Ovary (tissue), 9 donors: ENCODE measurements around the gene C3AR1. TPM values are rescaled to one million over a fixed set of nuclear protein-coding genes. Genes with fewer than 3 reads are reported as not detected.

Experiments used
- DNase-seq, 5 donors: peaks; one replicate each; pipeline ENCODE4 v3.0.0-alpha.2; 2019 to 2020
- H3K27ac ChIP-seq, 2 donors: fragments of 200-600 bp; one replicate each; pipeline versions ENCODE4 v1.5.1 to v1.8.0; 2019 to 2022
- H3K27me3 ChIP-seq: fragments of 200-600 bp; one replicate; pipeline ENCODE4 v1.8.0; 2022
- H3K36me3 ChIP-seq: fragments of 200-600 bp; sonication (generic); one replicate; pipeline ENCODE4 v1.5.1; 2019
- H3K4me1 ChIP-seq: one replicate; pipeline ENCODE4 v1.8.1; 2013; ENCODE audit warnings: mild to moderate bottlenecking, moderate library complexity; ENCODE audit not compliant: insufficient read depth
- H3K4me3 ChIP-seq: fragments of 200-600 bp; sonication (generic); one replicate; pipeline ENCODE4 v1.5.1; 2017
- H3K9me3 ChIP-seq, 2 donors: fragments of 200-600 bp in 1 of 2; sonication (generic) in 1 of 2; one replicate each; pipeline versions ENCODE4 v1.5.1 to v1.8.1; 2013 to 2019; ENCODE audit warnings: mild to moderate bottlenecking in 1 of 2, moderate library complexity in 1 of 2
- EP300 ChIP-seq: sonication (generic); formaldehyde crosslinking; IDR thresholded peaks from one replicate; pipeline ENCODE4 v1.6.1; 2017; ENCODE audit warnings: antibody characterized with exemption
- POLR2A ChIP-seq: fragments of 450-650 bp; IDR thresholded peaks from one replicate; pipeline ENCODE4 v1.6.1; 2017; ENCODE audit warnings: antibody characterized with exemption, mild to moderate bottlenecking, moderate library complexity
- WGBS, 3 donors: extraction: QIAGEN DNeasy Blood & Tissue Kit in 1 of 3; methylation state at CpG; one replicate each; pipeline versions ENCODE4 v1.1.5 to v1.1.7; 2013 to 2017; 5-methylcytosine and 5-hydroxymethylcytosine counted together
- intact Hi-C, 4 donors: fragments of 100-400 bp; cut with DNase I; formaldehyde crosslinking; loops; one replicate each; pipeline versions ENCODE4 v1.11.0 to v1.15.1; 2022 to 2023
- polyA plus RNA-seq, 2 donors: library from polyadenylated mRNA; stranded (reverse); fragments of 200-250 nt in 1 of 2; fragments of 350-450 nt in 1 of 2; fragmentation: Illumina TruSeq in 1 of 2; extraction: RNeasy Lipid Tissue Mini Kit (QIAGEN cat#74804) in 1 of 2; gene quantifications; one replicate each; pipeline ENCODE4 v1.2.3, GENCODE V29; 2013 to 2014
- total RNA-seq, 7 donors: library from RNA; depleted of rRNA in 2 of 7; stranded (reverse); fragments of >200 nt in 2 of 7; fragmentation: NEBNext Ultra II Directional in 3 of 7; extraction: Animal tissue kit (Norgen Biotek cat#: 25700) in 3 of 7; gene quantifications; one replicate each; pipeline versions ENCODE4 v1.1.0 to v1.2.4, GENCODE V29; 2016 to 2023
- TF ChIP-seq, protein P1 (sequence below), 3 donors: fragments of 450-650 bp in 2 of 3; fragments of 200-600 bp in 1 of 3; IDR thresholded peaks; one replicate each; pipeline versions ENCODE4 v1.5.1 to v1.8.0; 2016 to 2022; ENCODE audit warnings: antibody characterized with exemption in 3 of 3, mild to moderate bottlenecking in 1 of 3
- donor health status: DM: no; HTN: no; CAD: no; lungs with moderate emphysema.
- donor health status: DM: no; HTN: no; CAD: no.
- donor health status: Bipolar disorder and iron deficiency.
- donor health status: DM: yes; HTN: yes; CAD: no.
- donor health status: DM: no; HTN: no; CAD: no.
- donor health status: DM: yes; HTN: yes; CAD: no.

The C3AR1 gene
- total and polyA plus RNA-seq, 9 donors = 2.5 to 22.6 (median 5.6) TPM

DNA sequence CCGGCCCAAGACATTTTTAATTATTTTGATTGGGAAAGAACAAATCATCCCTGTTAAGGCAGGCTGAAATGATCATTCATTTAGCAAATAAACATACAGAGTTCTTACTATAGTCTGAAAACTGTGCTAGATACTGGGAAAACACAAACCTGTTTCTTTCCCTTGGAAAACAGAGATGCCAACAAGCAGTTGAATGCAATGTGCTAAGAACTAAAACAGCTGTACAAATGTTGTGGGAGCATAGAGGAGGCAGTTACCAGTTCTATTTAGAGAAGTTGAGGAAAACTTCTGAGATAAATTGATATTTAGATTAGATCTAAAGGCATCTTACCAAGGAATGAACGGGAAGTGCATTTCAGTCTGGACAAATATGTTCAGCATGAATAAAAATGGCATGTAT, 12.8 kb upstream of the C3AR1 start:
- no peaks in the 10 kb centered on the region for H3K27me3 ChIP-seq
- H3K4me1 ChIP-seq = peaks cover 4% of the 10 kb centered on the region
- H3K36me3 ChIP-seq = no peaks in the 10 kb centered on the region
- 67 to 75% (median 73%) methylated on average over 2 of the region's 2 CpGs for WGBS, 3 donors
- no peak overlapping the region for H3K4me3 ChIP-seq
- no peak for DNase-seq
- H3K9me3 ChIP-seq = no peaks in the 10 kb centered on the region
- TF ChIP-seq EP300 (no peak), POLR2A (no peak)
- TF ChIP-seq, protein P1, sequence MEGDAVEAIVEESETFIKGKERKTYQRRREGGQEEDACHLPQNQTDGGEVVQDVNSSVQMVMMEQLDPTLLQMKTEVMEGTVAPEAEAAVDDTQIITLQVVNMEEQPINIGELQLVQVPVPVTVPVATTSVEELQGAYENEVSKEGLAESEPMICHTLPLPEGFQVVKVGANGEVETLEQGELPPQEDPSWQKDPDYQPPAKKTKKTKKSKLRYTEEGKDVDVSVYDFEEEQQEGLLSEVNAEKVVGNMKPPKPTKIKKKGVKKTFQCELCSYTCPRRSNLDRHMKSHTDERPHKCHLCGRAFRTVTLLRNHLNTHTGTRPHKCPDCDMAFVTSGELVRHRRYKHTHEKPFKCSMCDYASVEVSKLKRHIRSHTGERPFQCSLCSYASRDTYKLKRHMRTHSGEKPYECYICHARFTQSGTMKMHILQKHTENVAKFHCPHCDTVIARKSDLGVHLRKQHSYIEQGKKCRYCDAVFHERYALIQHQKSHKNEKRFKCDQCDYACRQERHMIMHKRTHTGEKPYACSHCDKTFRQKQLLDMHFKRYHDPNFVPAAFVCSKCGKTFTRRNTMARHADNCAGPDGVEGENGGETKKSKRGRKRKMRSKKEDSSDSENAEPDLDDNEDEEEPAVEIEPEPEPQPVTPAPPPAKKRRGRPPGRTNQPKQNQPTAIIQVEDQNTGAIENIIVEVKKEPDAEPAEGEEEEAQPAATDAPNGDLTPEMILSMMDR (IDR thresholded peaks at IDR 0.05) = no peak
- H3K27ac ChIP-seq = no peak overlapping the region
- intact Hi-C loops = no loop called here

GRCh38 chr12:8078398-8078797, 12.2 kb upstream of the C3AR1 start:
- H3K4me1 ChIP-seq = peaks cover 1% of the 10 kb centered on the region
- H3K36me3 ChIP-seq = no peaks in the 10 kb centered on the region
- intact Hi-C loops = no loop called here
- H3K9me3 ChIP-seq = no peaks in the 10 kb centered on the region
- no peak overlapping the region for H3K27ac ChIP-seq
- TF ChIP-seq, protein P1 (IDR thresholded peaks at IDR 0.05) = no peak
- TF ChIP-seq POLR2A = no peak
- TF ChIP-seq EP300 = no peak
- no peak overlapping the region for H3K4me3 ChIP-seq
- no peaks in the 10 kb centered on the region for H3K27me3 ChIP-seq
- 25 to 34% (median 26%) methylated on average over 4 of the region's 4 CpGs for WGBS, 3 donors
- DNase-seq = peak in 2 of 5 donors; percentile 19 to 31

DNA sequence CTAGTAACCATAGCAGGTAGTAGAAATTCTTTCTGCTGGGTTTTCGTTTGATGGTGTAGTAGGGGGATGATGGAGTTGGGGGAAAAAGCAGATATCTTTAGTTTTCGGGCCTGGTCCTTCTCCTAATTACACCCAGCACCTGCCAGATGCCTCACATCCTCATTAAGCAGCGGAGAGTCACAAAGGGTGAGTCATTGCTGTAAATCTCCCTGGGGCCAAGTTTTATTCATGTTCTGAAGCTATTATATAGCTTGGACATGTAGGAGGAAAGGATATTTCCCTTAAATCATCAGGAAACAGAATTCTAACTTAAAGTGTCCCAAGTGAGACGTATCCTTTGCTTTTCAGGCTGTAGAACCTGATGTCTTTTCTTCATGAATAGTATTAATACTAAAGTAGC, 11.0 kb upstream of the C3AR1 start:
- TF ChIP-seq, protein P1 (IDR thresholded peaks at IDR 0.05) = no peak
- TF ChIP-seq EP300 (no peak), POLR2A (no peak)
- DNase-seq = no peak
- no peaks in the 10 kb centered on the region for H3K36me3 ChIP-seq
- H3K27ac ChIP-seq = no peak overlapping the region
- H3K27me3 ChIP-seq = no peaks in the 10 kb centered on the region
- H3K4me3 ChIP-seq = no peak overlapping the region
- WGBS, 3 donors = 43 to 52% (median 50%) methylated on average over 4 of the region's 4 CpGs
- no peaks in the 10 kb centered on the region for H3K9me3 ChIP-seq
- intact Hi-C loops = no loop called here
- no peaks in the 10 kb centered on the region for H3K4me1 ChIP-seq

DNA sequence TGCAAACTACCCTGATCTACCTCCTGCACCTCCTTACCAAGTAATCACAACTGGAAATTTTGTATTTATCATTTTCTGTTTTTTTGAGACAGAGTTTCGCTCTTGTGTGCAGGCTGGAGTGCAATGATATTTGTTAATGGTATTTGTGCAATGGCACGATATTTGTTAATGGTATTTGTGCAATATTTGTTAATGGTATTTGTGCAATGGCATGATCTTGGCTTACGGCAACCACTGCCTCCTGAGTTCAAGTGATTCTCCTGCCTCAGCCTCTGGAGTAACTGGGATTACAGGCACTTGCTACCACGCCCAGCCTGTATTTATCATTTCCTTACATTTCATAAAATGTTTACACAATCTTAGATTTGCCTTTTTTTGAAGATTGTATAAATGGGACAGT, 10.2 kb upstream of the C3AR1 start:
- H3K4me1 ChIP-seq = no peaks in the 10 kb centered on the region
- TF ChIP-seq, protein P1 (IDR thresholded peaks at IDR 0.05) = no peak
- TF ChIP-seq POLR2A (no peak), EP300 (no peak)
- no peak overlapping the region for H3K27ac ChIP-seq
- H3K27me3 ChIP-seq = no peaks in the 10 kb centered on the region
- 83 to 91% (median 86%) methylated on average over 4 of the region's 4 CpGs for WGBS, 3 donors
- no peak for DNase-seq
- intact Hi-C loops = no loop called here
- no peaks in the 10 kb centered on the region for H3K9me3 ChIP-seq
- no peaks in the 10 kb centered on the region for H3K36me3 ChIP-seq
- H3K4me3 ChIP-seq = no peak overlapping the region
